Kidney (tissue), 14 donors: Measurements from ENCODE around the gene PHTF1. TPM values are rescaled to one million over a fixed set of nuclear protein-coding genes. Genes with fewer than 3 reads are reported as not detected.

Experiments
- DNase-seq, 5 donors: peaks; one replicate each; pipeline ENCODE4 v3.0.0-alpha.2; 2013 to 2020
- FAIRE-seq: peaks from 2 replicates; lab custom pipeline; 2012; peaks lifted over from hg19 to GRCh38; lab: Jason Lieb, UNC
- H3K27ac ChIP-seq, 2 donors: one replicate each; pipeline ENCODE4 v1.7.0; 2013; ENCODE audit warnings: low read depth in 2 of 2, low read length in 2 of 2, inconsistent platforms in 1 of 2
- H3K27me3 ChIP-seq: one replicate; pipeline ENCODE4 v1.7.1; 2013; ENCODE audit warnings: low read length, inconsistent platforms; ENCODE audit not compliant: control insufficient read depth, insufficient read depth
- H3K36me3 ChIP-seq, 3 donors: one replicate each; pipeline versions ENCODE4 v1.7.0 to v1.7.1; 2013; ENCODE audit warnings: low read length in 3 of 3, control low read depth in 1 of 3, inconsistent platforms in 1 of 3; ENCODE audit not compliant: insufficient read depth in 3 of 3, control insufficient read depth in 2 of 3
- H3K4me1 ChIP-seq, 3 donors: one replicate each; pipeline versions ENCODE4 v1.7.0 to v1.7.1; 2013; ENCODE audit warnings: low read length in 3 of 3, inconsistent platforms in 1 of 3, low read depth in 1 of 3; ENCODE audit not compliant: control insufficient read depth in 2 of 3, insufficient read depth in 2 of 3
- H3K4me3 ChIP-seq, 3 donors: one replicate each; pipeline versions ENCODE4 v1.7.0 to v1.8.1; 2013; ENCODE audit warnings: low read length in 3 of 3, control low read depth in 1 of 3, inconsistent platforms in 1 of 3
- H3K9ac ChIP-seq, 3 donors: one replicate each; pipeline versions ENCODE4 v1.7.0 to v1.7.1; 2013; ENCODE audit warnings: low read length in 3 of 3, control low read depth in 1 of 3, inconsistent platforms in 1 of 3
- H3K9me3 ChIP-seq, 3 donors: one replicate each; pipeline versions ENCODE4 v1.7.0 to v1.7.1; 2013; ENCODE audit warnings: low read length in 3 of 3, control low read depth in 1 of 3, inconsistent platforms in 1 of 3; ENCODE audit not compliant: control insufficient read depth in 2 of 3, insufficient read depth in 1 of 3
- intact Hi-C: fragments of 100-400 bp; cut with DNase I; formaldehyde crosslinking; loops from one replicate; pipeline ENCODE4 v1.11.1; 2022
- polyA plus RNA-seq: library from polyadenylated mRNA; stranded (reverse); fragments of 350-450 nt; fragmentation: Illumina TruSeq; extraction: RNeasy Lipid Tissue Mini Kit (QIAGEN cat#74804); gene quantifications from one replicate; pipeline ENCODE4 v1.2.3, GENCODE V29; 2014; ENCODE audit warnings: low read depth, low replicate concordance; ENCODE audit not compliant: insufficient read depth
- total RNA-seq: library from RNA; stranded (reverse); fragmentation: NEBNext Ultra II Directional; extraction: Animal tissue kit (Norgen Biotek cat#: 25700); gene quantifications from one replicate; pipeline ENCODE4 v1.2.1, GENCODE V29; 2021
- TF ChIP-seq, protein P1 (sequence below): IDR thresholded peaks from 3 replicates; pipeline ENCODE4 v1.5.1; 2012; ENCODE audit warnings: mild to moderate bottlenecking, moderate library complexity, borderline replicate concordance; ENCODE audit not compliant: insufficient read depth; ENCODE audit errors: extremely low read depth
- donor health status: control.
- donor health status: control.
- donor health status: control.
- donor health status: control.
- donor health status: control.
- donor health status: DM: yes; HTN: yes; CAD: no.
- donor health status: Normal renal cell carcinoma (clear cell type).

PHTF1 gene
- total and polyA plus RNA-seq, 2 donors from 2014 or later = 14.7 to 20.0 TPM

- FAIRE-seq = no peak
- H3K9me3 ChIP-seq = no peaks in the 10 kb centered on the region
- no peaks in the 10 kb centered on the region for H3K4me1 ChIP-seq
- H3K27ac ChIP-seq = no peak overlapping the region
- no peak overlapping the region for H3K9ac ChIP-seq
- no peaks in the 10 kb centered on the region for H3K27me3 ChIP-seq
- no peak for DNase-seq
- TF ChIP-seq, protein P1, sequence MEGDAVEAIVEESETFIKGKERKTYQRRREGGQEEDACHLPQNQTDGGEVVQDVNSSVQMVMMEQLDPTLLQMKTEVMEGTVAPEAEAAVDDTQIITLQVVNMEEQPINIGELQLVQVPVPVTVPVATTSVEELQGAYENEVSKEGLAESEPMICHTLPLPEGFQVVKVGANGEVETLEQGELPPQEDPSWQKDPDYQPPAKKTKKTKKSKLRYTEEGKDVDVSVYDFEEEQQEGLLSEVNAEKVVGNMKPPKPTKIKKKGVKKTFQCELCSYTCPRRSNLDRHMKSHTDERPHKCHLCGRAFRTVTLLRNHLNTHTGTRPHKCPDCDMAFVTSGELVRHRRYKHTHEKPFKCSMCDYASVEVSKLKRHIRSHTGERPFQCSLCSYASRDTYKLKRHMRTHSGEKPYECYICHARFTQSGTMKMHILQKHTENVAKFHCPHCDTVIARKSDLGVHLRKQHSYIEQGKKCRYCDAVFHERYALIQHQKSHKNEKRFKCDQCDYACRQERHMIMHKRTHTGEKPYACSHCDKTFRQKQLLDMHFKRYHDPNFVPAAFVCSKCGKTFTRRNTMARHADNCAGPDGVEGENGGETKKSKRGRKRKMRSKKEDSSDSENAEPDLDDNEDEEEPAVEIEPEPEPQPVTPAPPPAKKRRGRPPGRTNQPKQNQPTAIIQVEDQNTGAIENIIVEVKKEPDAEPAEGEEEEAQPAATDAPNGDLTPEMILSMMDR = no peak
- H3K4me3 ChIP-seq = no peak overlapping the region
- intact Hi-C loops = no loop called here
- H3K36me3 ChIP-seq = peaks cover 0 to 21% (median 10%) of the 10 kb centered on the region in 3 donors
Measured at GRCh38 chr1:113768916-113769600, 9.8 kb upstream of the PHTF1 start.

DNA sequence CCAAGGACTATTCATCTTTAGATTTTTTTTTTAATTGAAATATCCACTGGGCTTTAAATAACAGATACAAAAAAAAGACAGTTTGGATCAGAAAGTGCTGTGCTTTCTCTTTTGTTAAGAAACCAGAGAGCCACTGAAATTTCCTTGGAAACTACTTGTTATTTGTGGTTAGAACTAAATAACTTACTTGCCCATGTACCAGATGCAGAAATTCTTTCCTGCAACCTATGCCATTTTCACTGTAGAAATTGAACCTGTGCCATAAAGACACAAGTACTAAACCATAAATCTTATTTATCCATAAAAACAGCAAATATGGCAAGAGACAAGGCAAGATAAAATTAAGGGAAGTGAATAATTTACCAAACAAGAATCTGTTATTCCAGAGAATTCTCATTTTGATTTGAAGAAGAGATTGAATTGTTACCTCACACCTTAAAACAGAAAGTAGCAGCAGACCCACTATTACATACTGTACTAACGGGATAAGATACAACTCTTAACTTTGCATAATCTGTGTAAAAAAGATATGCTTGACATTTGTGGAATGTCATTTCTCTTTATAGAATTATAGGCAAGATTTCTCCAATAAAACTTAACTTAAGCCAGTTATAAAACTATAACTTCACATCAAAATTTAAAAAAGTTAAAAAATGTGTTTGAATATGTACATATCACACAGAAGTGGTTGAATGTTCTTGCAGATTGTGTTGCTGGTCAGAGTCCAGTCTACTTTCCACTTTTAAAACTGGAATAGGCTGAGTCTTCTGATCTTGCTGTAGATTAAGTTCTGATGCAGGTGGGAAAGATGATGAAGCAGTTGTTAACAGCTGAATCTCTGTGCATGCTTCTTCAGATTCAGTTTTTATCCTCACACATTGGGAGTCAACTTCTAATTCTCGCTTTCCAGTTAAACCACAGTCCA, 6.3 kb upstream of the PHTF1 start:
- Histone ChIP-seq H3K9ac (no peak overlapping the region), H3K27me3 (no peaks in the 10 kb centered on the region), H3K9me3 (no peaks in the 10 kb centered on the region), H3K36me3 (peaks cover 0 to 21% (median 8%) of the 10 kb centered on the region in 3 donors), H3K27ac (no peak overlapping the region), H3K4me1 (no peaks in the 10 kb centered on the region), H3K4me3 (no peak overlapping the region)
- no peak for DNase-seq
- FAIRE-seq = no peak
- TF ChIP-seq, protein P1 = no peak
- intact Hi-C loops = no loop called here

- Histone ChIP-seq H3K36me3 (peaks cover 0 to 21% (median 8%) of the 10 kb centered on the region in 3 donors), H3K9me3 (no peaks in the 10 kb centered on the region), H3K27ac (no peak overlapping the region), H3K4me3 (no peak overlapping the region), H3K9ac (no peak overlapping the region), H3K4me1 (no peaks in the 10 kb centered on the region), H3K27me3 (no peaks in the 10 kb centered on the region)
- FAIRE-seq (no peak), DNase-seq (no peak)
- TF ChIP-seq, protein P1 = no peak
- intact Hi-C loops = no loop called here
Measured at GRCh38 chr1:113763661-113764060, 4.4 kb upstream of the PHTF1 start.
